ENCODE measurements around the gene VAV2.

Gene VAV2

GRCh38 chr9:133977421-133978201 is 14.5 kb downstream of the VAV2 start:
- Histone ChIP-seq H3K27me3 (no peaks in the 10 kb centered on the region), H3K4me2 (no peak overlapping the region), H3K27ac (no peak overlapping the region; the same call in 1 of the 2 replicates), H3K4me1 (peaks cover 100% of the 10 kb centered on the region), H3K36me3 (peaks cover 8% of the 10 kb centered on the region; the same call in 1 of the 2 replicates), H4K20me1 (peaks cover 100% of the 10 kb centered on the region), H3K9ac (no peak overlapping the region), H3K9me3 (no peaks in the 10 kb centered on the region), H3K4me3 (no peak overlapping the region)
- TF ChIP-seq Cebpa-rat (IDR thresholded peaks at IDR 0.05), result no peak

DNA sequence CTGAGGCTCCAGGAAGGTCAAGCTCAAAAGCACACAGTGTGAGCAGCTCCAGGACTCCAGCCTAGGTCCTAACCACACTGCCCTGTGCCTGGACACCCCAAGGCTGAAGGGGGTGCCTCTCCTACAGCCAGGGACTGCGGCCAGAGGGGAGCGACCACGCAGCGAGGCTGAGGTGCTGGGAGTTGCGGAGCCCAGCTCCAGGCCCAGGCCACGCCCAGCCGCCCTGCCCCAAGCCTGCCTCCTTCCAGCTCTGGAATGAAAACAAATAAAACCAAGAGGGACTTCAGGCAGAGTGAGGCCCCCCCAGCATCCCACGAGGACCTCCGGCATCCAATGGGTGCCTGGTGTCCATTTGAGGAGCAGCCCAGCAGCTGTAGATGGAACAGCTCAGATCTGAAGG is 15.2 kb downstream of the VAV2 start:
- no peak overlapping the region; the same call in 1 of the 2 replicates for H3K27ac ChIP-seq
- H3K36me3 ChIP-seq, result peaks cover 8% of the 10 kb centered on the region; the same call in 1 of the 2 replicates
- H3K4me1 ChIP-seq, result peaks cover 100% of the 10 kb centered on the region
- no peak for TF ChIP-seq Cebpa-rat (IDR thresholded peaks at IDR 0.05)
- no peak overlapping the region for H3K4me2 ChIP-seq
- peaks cover 100% of the 10 kb centered on the region for H4K20me1 ChIP-seq
- H3K4me3 ChIP-seq, result no peak overlapping the region
- H3K9me3 ChIP-seq, result no peaks in the 10 kb centered on the region
- H3K9ac ChIP-seq, result no peak overlapping the region
- H3K27me3 ChIP-seq, result no peaks in the 10 kb centered on the region

DNA sequence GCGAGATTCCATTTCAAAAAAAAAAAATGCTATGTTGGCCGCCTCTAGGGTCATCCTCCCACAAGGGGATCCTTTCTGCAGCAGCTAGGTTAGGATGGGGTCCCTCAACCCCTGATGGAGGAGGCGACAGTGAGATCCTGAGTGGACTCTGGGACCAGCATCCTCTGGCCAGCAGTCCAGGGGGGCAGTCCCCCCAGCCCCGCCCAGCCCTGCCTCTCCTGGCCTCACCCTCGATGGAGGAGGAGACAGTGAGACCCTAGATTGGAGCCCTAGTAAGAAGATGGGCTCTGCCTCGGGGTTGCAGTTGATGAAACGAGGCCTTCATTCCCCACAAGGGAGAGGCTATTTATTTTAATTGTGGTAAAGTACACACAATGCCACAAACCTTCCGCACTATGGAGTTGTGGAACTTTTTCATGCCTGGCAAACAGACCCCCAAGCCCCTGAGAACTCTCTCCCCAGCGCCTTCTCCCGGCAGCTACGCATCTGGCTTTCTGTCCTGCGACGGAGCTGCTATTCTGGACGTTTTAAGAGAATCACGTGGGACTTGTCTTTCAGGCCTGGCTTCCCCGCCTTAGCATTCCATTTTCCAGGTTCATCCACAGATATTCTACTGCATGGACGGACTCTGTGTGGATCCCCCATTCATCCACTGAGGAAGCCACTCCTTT is 15.8 kb downstream of the VAV2 start:
- Histone ChIP-seq H3K9ac (no peak overlapping the region), H3K4me2 (no peak overlapping the region), H3K36me3 (peaks cover 8% of the 10 kb centered on the region; the same call in 1 of the 2 replicates), H3K27me3 (no peaks in the 10 kb centered on the region), H3K27ac (no peak overlapping the region; the same call in 1 of the 2 replicates), H3K4me3 (no peak overlapping the region), H3K9me3 (no peaks in the 10 kb centered on the region), H3K4me1 (peaks cover 100% of the 10 kb centered on the region), H4K20me1 (peaks cover 100% of the 10 kb centered on the region)
- TF ChIP-seq Cebpa-rat (IDR thresholded peaks at IDR 0.05), result no peak

- Histone ChIP-seq H3K4me1 (peaks cover 100% of the 10 kb centered on the region), H3K27me3 (no peaks in the 10 kb centered on the region), H4K20me1 (peaks cover 100% of the 10 kb centered on the region), H3K36me3 (peaks cover 8% of the 10 kb centered on the region; the same call in 1 of the 2 replicates), H3K4me3 (no peak overlapping the region), H3K4me2 (peak overlapping the region; percentile 92; the same call in 1 of the 2 replicates), H3K27ac (no peak overlapping the region; the same call in none of the 2 replicates), H3K9ac (no peak overlapping the region), H3K9me3 (no peaks in the 10 kb centered on the region)
- TF ChIP-seq Cebpa-rat (IDR thresholded peaks at IDR 0.05), result no peak
Observed at GRCh38 chr9:133975511-133975910, 16.6 kb downstream of the VAV2 start.

DNA sequence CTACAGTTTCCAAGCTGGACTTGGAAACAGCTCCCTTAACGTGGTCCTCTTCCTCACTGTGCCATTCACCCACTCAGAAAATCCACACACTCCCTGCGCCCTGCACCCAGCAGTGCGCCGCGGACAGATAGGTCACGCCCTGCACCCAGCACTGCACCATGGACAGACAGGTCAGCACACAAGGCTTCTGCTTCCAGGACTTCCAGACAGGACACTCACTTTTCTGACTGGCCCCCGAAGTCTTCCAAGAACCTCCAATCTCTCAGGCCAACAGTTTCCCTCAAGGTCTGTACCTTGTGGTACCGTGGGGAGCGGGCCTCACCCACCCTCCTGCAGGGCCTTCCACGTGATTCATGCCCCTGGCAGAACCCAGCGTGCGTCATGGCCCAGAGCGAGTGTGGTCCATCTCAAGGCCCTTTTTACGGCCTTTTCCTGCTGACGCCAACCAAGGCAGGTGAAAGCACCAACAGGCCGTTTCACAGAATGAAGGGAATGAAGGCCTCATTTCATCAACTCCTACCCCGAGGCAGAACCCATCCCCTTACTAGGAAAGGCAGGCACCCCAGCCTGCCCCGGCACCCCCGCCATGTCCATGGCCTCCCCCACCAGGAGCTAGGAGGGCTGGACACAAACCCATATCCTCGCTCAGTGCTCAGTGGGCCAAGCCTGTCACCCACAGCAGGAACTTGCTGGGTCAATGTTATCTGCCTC is 17.3 kb downstream of the VAV2 start:
- no peaks in the 10 kb centered on the region for H3K9me3 ChIP-seq
- no peak for TF ChIP-seq Cebpa-rat (IDR thresholded peaks at IDR 0.05)
- no peak overlapping the region; the same call in none of the 2 replicates for H3K27ac ChIP-seq
- peaks cover 100% of the 10 kb centered on the region for H3K4me1 ChIP-seq
- H3K4me3 ChIP-seq, result no peak overlapping the region
- H3K36me3 ChIP-seq, result peaks cover 8% of the 10 kb centered on the region; the same call in 1 of the 2 replicates
- 0 out of 2 replicates have a peak overlapping the region, but pooled peaks have one; percentile 12 for H3K9ac ChIP-seq
- no peaks in the 10 kb centered on the region for H3K27me3 ChIP-seq
- H4K20me1 ChIP-seq, result peaks cover 100% of the 10 kb centered on the region
- peak overlapping the region; percentile 92 for H3K4me2 ChIP-seq

GRCh38 chr9:133973791-133974630 is 18.1 kb downstream of the VAV2 start:
- peaks cover 100% of the 10 kb centered on the region for H4K20me1 ChIP-seq
- H3K4me2 ChIP-seq, result peak overlapping the region; percentile 92
- peaks cover 8% of the 10 kb centered on the region; the same call in 1 of the 2 replicates for H3K36me3 ChIP-seq
- peak overlapping the region; percentile 47 for H3K27ac ChIP-seq
- 0 out of 2 replicates have a peak overlapping the region, but pooled peaks have one; percentile 12 for H3K9ac ChIP-seq
- TF ChIP-seq Cebpa-rat (IDR thresholded peaks at IDR 0.05), result no peak
- no peak overlapping the region for H3K4me3 ChIP-seq
- no peaks in the 10 kb centered on the region for H3K9me3 ChIP-seq
- no peaks in the 10 kb centered on the region for H3K27me3 ChIP-seq
- peaks cover 100% of the 10 kb centered on the region for H3K4me1 ChIP-seq

GRCh38 chr9:133973111-133973790 is 18.9 kb downstream of the VAV2 start:
- peaks cover 100% of the 10 kb centered on the region for H4K20me1 ChIP-seq
- H3K9ac ChIP-seq, result peak overlapping the region; percentile 12; the same call in 1 of the 2 replicates
- H3K4me1 ChIP-seq, result peaks cover 100% of the 10 kb centered on the region
- peak overlapping the region; percentile 47 for H3K27ac ChIP-seq
- H3K36me3 ChIP-seq, result peaks cover 8% of the 10 kb centered on the region; the same call in 1 of the 2 replicates
- H3K4me2 ChIP-seq, result peak overlapping the region; percentile 92
- no peaks in the 10 kb centered on the region for H3K27me3 ChIP-seq
- H3K9me3 ChIP-seq, result no peaks in the 10 kb centered on the region
- no peak for TF ChIP-seq Cebpa-rat (IDR thresholded peaks at IDR 0.05)
- H3K4me3 ChIP-seq, result no peak overlapping the region
